HepG2 (cell line): Measurements from ENCODE around the gene ZNF853. TPM values are rescaled to one million over a fixed set of nuclear protein-coding genes. Genes with fewer than 3 reads are reported as not detected.
A peak's percentile ranks its signal among the peaks of the same experiment; 100 is the strongest.

Experiments
- ATAC-seq: fragments of 200-7000 bp; cut with Tn5 transposase; 3 replicates; pipeline ENCODE4 v1.9.1; 2020; ENCODE audit warnings: mild to moderate bottlenecking, moderate library complexity
- BruUV-seq: library from RNA; stranded (reverse); fragments of 400-500 nt; replicated peaks from 2 replicates; lab custom pipeline; 2021; lab: Mats Ljungman, UMichigan
- CTCF ChIA-PET: fragments of 300-600 bp; formaldehyde crosslinking; extraction: SDS; loops from one replicate; lab custom pipeline; 2021; ENCODE audit warnings: low total read pairs, inconsistent platforms, low intra/inter-chr PET ratio; lab: Yijun Ruan, JAX
- POLR2A ChIA-PET: fragments of 350-600 bp; sonication (Branson Sonifier 250); formaldehyde crosslinking; loops from one replicate; lab custom pipeline; 2020; ENCODE audit warnings: antibody characterized with exemption, inconsistent platforms; lab: Yijun Ruan, JAX
- DNase-seq: peaks from one replicate; pipeline ENCODE4 v3.0.0-alpha.2; 2015; ENCODE audit warnings: low spot score
- FAIRE-seq: peaks from 3 replicates; lab custom pipeline; 2011; peaks lifted over from hg19 to GRCh38; lab: Jason Lieb, UNC
- H2AFZ ChIP-seq: one replicate; pipeline ENCODE4 v1.6.1; 2011; ENCODE audit warnings: low read length, inconsistent platforms
- H3K27ac ChIP-seq: fragments of 300-600 bp; 3 replicates; pipeline ENCODE4 v1.8.0; 2011; ENCODE audit warnings: mixed run types, mild to moderate bottlenecking, mixed read lengths, low read length, inconsistent platforms; ENCODE audit not compliant: insufficient read depth; ENCODE audit errors: extremely low read length
- H3K27me3 ChIP-seq, 2 experiments: fragments of 200-600 bp in 1 of 2; 2 replicates in 1 of 2; 3 replicates in 1 of 2; pipeline versions ENCODE4 v1.6.0 to v1.8.0; 2011; ENCODE audit warnings: low read length in 2 of 2, mild to moderate bottlenecking in 2 of 2, moderate library complexity in 2 of 2, inconsistent platforms in 1 of 2; ENCODE audit not compliant: insufficient read depth in 2 of 2, control insufficient read depth in 1 of 2
- H3K36me3 ChIP-seq, 2 experiments: fragments of 200-600 bp in 1 of 2; replicated peaks in 1 of 2; 2 replicates in 1 of 2; 3 replicates in 1 of 2; pipeline versions ENCODE4 v1.5.1 to v1.8.0; 2011; ENCODE audit warnings: low read length in 2 of 2, inconsistent platforms in 1 of 2; ENCODE audit not compliant: insufficient read depth in 2 of 2, control insufficient read depth in 1 of 2
- H3K4me1 ChIP-seq: 2 replicates; pipeline ENCODE4 v1.5.1; 2012; ENCODE audit warnings: low read length, inconsistent platforms; ENCODE audit not compliant: insufficient read depth
- H3K4me2 ChIP-seq: 2 replicates; pipeline ENCODE4 v1.6.0; 2011; ENCODE audit warnings: low read depth, low read length, inconsistent platforms
- H3K4me3 ChIP-seq, 3 experiments: fragments of 200-600 bp in 1 of 3; sonication (generic), shearing (Covaris generic) in 1 of 3; replicated peaks in 1 of 3; 2 replicates each; pipeline ENCODE4 v1.5.1; 2011 to 2016; ENCODE audit warnings: low read length in 3 of 3, inconsistent platforms in 2 of 3, low read depth in 2 of 3, mild to moderate bottlenecking in 2 of 3, control low read depth in 1 of 3, mixed read lengths in 1 of 3; ENCODE audit not compliant: insufficient read depth in 1 of 3
- H3K79me2 ChIP-seq: one replicate; pipeline ENCODE4 v1.6.1; 2011; ENCODE audit warnings: low read length, inconsistent platforms; ENCODE audit not compliant: insufficient read depth
- H3K9ac ChIP-seq: 2 replicates; pipeline ENCODE4 v1.6.0; 2011; ENCODE audit warnings: mild to moderate bottlenecking, low read depth, low read length, inconsistent platforms; ENCODE audit not compliant: insufficient read depth
- H3K9me3 ChIP-seq: 2 replicates; pipeline ENCODE4 v1.5.1; 2012; ENCODE audit warnings: mild to moderate bottlenecking, low read length
- H4K20me1 ChIP-seq: 2 replicates; pipeline ENCODE4 v1.6.0; 2011; ENCODE audit warnings: inconsistent platforms, mild to moderate bottlenecking, low read length, moderate library complexity; ENCODE audit not compliant: insufficient read depth
- ESRRA ChIP-seq: sonication (generic); formaldehyde crosslinking; IDR thresholded peaks from 2 replicates; pipeline ENCODE4 v1.5.1; 2020; ENCODE audit warnings: mild to moderate bottlenecking, low read depth, missing genetic modification reagents
- HNF4A ChIP-seq: sonication (generic); formaldehyde crosslinking; IDR thresholded peaks from 2 replicates; pipeline ENCODE4 v1.4.0; 2020; ENCODE audit warnings: missing genetic modification reagents
- MEIS1 ChIP-seq: sonication (generic); formaldehyde crosslinking; IDR thresholded peaks from 2 replicates; pipeline ENCODE4 v1.9.0; 2021; ENCODE audit warnings: mild to moderate bottlenecking, missing genetic modification reagents, moderate library complexity, borderline replicate concordance
- POLR2A ChIP-seq, 2 experiments: IDR thresholded peaks; 2 replicates each; pipeline ENCODE4 v1.6.1; 2011; ENCODE audit warnings: low read depth in 2 of 2, low read length in 2 of 2, mild to moderate bottlenecking in 1 of 2, moderate library complexity in 1 of 2; ENCODE audit not compliant: insufficient read depth in 1 of 2
- THAP7 ChIP-seq: sonication (generic); formaldehyde crosslinking; IDR thresholded peaks from 2 replicates; pipeline ENCODE4 v1.8.1; 2023; ENCODE audit warnings: mild to moderate bottlenecking, missing genetic modification reagents
- ZBTB7A ChIP-seq: sonication (generic); formaldehyde crosslinking; IDR thresholded peaks from 2 replicates; pipeline ENCODE4 v1.8.0; 2022; ENCODE audit warnings: mild to moderate bottlenecking, missing genetic modification reagents
- ZNF687 ChIP-seq: sonication (generic); formaldehyde crosslinking; IDR thresholded peaks from 2 replicates; pipeline ENCODE4 v1.5.1; 2020; ENCODE audit warnings: mild to moderate bottlenecking, missing genetic modification reagents, moderate library complexity
- WGBS: methylation state at CpG from one replicate; pipeline ENCODE4 v1.1.6; 2017; ENCODE audit warnings: low lambda C conversion rate; 5-methylcytosine and 5-hydroxymethylcytosine counted together
- in situ Hi-C: cut with HindIII; loops from 2 replicates; pipeline ENCODE4 v1.10.0; 2017; ENCODE audit warnings: low pct_unique_long_range_greater_than_20kb; ENCODE audit not compliant: extremely low pct_ligation_motif_present
- intact Hi-C: fragments of 100-400 bp; cut with micrococcal nuclease; formaldehyde crosslinking; loops from one replicate; pipeline ENCODE4 v1.10.0; 2022; ENCODE audit not compliant: unreplicated experiment
- polyA plus RNA-seq, 8 experiments: library from polyadenylated mRNA; depleted of rRNA in 3 of 8; stranded (reverse) in 7 of 8; unstranded in 1 of 8; fragments of >200 nt; fragmentation: Illumina TruSeq in 4 of 8; extraction: Trizol in 4 of 8; gene quantifications; 2 replicates each; pipeline versions ENCODE4 v1.2.1 to v1.2.3, GENCODE V29; 2011 to 2016; ENCODE audit warnings: low read depth in 4 of 8, missing spikeins in 1 of 8, mixed read lengths in 1 of 8; ENCODE audit not compliant: insufficient read depth in 1 of 8
- total RNA-seq, 5 experiments: library from RNA; depleted of rRNA; stranded (reverse); fragments of >200 nt; fragmentation: Illumina TruSeq; extraction: Trizol; gene quantifications; 2 replicates each; pipeline ENCODE4 v1.2.3, GENCODE V29; 2016; ENCODE audit warnings: low read depth in 1 of 5

Gene ZNF853
- total and polyA plus RNA-seq, 2 of the 13 experiments (the other 11 are each of a cell fraction or from before 2014, with no cell fraction given) = 2.1 to 6.2 TPM

GRCh38 chr7:6641305-6642035 lies 26.1 kb downstream of the ZNF853 start:
- Histone ChIP-seq H3K27ac (no peak overlapping the region), H3K36me3 (peaks cover 19 to 39% of the 10 kb centered on the region in 2 experiments; a peak in 4 of 5 replicates), H3K27me3 (no peaks in the 10 kb centered on the region), H3K79me2 (peaks cover 13% of the 10 kb centered on the region), H3K4me3 (no peak overlapping the region), H3K9ac (no peak overlapping the region), H3K4me2 (no peak overlapping the region), H3K4me1 (peaks cover 25% of the 10 kb centered on the region), H2AFZ (no peak overlapping the region), H4K20me1 (no peaks in the 10 kb centered on the region), H3K9me3 (no peaks in the 10 kb centered on the region)
- in situ Hi-C loops (no loop called here), intact Hi-C loops (no loop called here)
- peak; percentile 10; the same call in 1 of the 3 replicates for ATAC-seq
- no TSS peak for BruUV-seq
- POLR2A ChIA-PET = no interaction called here
- CTCF ChIA-PET = no interaction called here
- FAIRE-seq = no peak
- TF ChIP-seq ESRRA (CRISPR knock-in tag) (peak; percentile 64; the same call in 1 of the 2 replicates), THAP7 (CRISPR knock-in tag) (no peak), HNF4A (CRISPR knock-in tag) (peak; percentile 53), ZBTB7A (CRISPR knock-in tag) (0 out of 2 replicates have a peak, but pooled peaks have one; percentile 42), MEIS1 (CRISPR knock-in tag) (no peak), ZNF687 (CRISPR knock-in tag) (peak; percentile 43), POLR2A (IDR thresholded peaks at IDR 0.05; ENCODE audit: insufficient read depth in 1 of 2, low read depth in 2 of 2, low read length in 2 of 2) (0 out of 4 replicates have a peak, but pooled peaks of 1 of the 2 experiments have one; percentile 17)
- 98% methylated on average over 8 of the region's 15 CpGs for WGBS
- no peak for DNase-seq
